Cardiac fibroblast (primary cell): ENCODE results near the gene CELF4.

Experiments
- DNase-seq, 2 donors: peaks; one replicate each; pipeline versions ENCODE4 v3.0.0 to v3.0.0-alpha.2; 2010; ENCODE audit warnings: low read depth in 2 of 2
- H3K4me3 ChIP-seq, 2 donors: replicated peaks in 1 of 2; 1 replicate in 1 of 2; 2 replicates in 1 of 2; pipeline ENCODE4 v1.5.1; 2011; ENCODE audit warnings: low read depth in 2 of 2, low read length in 2 of 2, mild to moderate bottlenecking in 2 of 2, moderate library complexity in 1 of 2
- CTCF ChIP-seq: IDR thresholded peaks from one replicate; pipeline ENCODE4 v1.5.1; 2011; ENCODE audit warnings: low read depth, mild to moderate bottlenecking, low read length, inconsistent platforms

The CELF4 gene

GRCh38 chr18:37222354-37222998, 343.1 kb downstream of the CELF4 start:
- TF ChIP-seq CTCF: no peak
- DNase-seq: no peak
- H3K4me3 ChIP-seq: no peak overlapping the region

- TF ChIP-seq CTCF: no peak
- no peak for DNase-seq
- H3K4me3 ChIP-seq: no peak overlapping the region
Observed at GRCh38 chr18:37219257-37219656, 346.3 kb downstream of the CELF4 start.

GRCh38 chr18:37218022-37218590, 347.5 kb downstream of the CELF4 start:
- TF ChIP-seq CTCF: no peak
- no peak for DNase-seq
- H3K4me3 ChIP-seq: no peak overlapping the region

- DNase-seq: no peak
- TF ChIP-seq CTCF: no peak
- H3K4me3 ChIP-seq: no peak overlapping the region
Observed at GRCh38 chr18:37210781-37211180, 354.8 kb downstream of the CELF4 start.

GRCh38 chr18:37207343-37207742, 358.3 kb downstream of the CELF4 start:
- no peak overlapping the region for H3K4me3 ChIP-seq
- DNase-seq: no peak
- no peak for TF ChIP-seq CTCF

GRCh38 chr18:37199741-37200140, 365.9 kb downstream of the CELF4 start:
- no peak for TF ChIP-seq CTCF
- no peak for DNase-seq
- no peak overlapping the region for H3K4me3 ChIP-seq
